Natural killer cell (primary cell): ENCODE measurements around the gene DHX16. TPM values are rescaled to one million over a fixed set of nuclear protein-coding genes. Genes with fewer than 3 reads are reported as not detected.
A peak's percentile ranks its signal among the peaks of the same experiment; 100 is the strongest.

ENCODE experiments used
- ATAC-seq, 3 donors: fragments of 150-1000 bp in 2 of 3; fragments of 200-7000 bp in 1 of 3; cut with Tn5 transposase; 1 replicate in 1 of 3; 2 replicates in 2 of 3; pipeline ENCODE4 v1.10.0; 2021; ENCODE audit warnings: mild to moderate bottlenecking in 2 of 3, moderate library complexity in 2 of 3
- DNase-seq, 2 donors: peaks; one replicate each; pipeline versions ENCODE4 v3.0.0 to v3.0.0-alpha.2; 2013 to 2021; ENCODE audit warnings: mixed read lengths in 1 of 2
- H3K27ac ChIP-seq: one replicate; pipeline ENCODE4 v1.5.1; 2013; ENCODE audit warnings: mild to moderate bottlenecking, low read length
- H3K27me3 ChIP-seq: one replicate; pipeline ENCODE4 v1.6.1; 2013; ENCODE audit warnings: low read length; ENCODE audit not compliant: control insufficient read depth, insufficient read depth
- H3K36me3 ChIP-seq: one replicate; pipeline ENCODE4 v1.6.1; 2013; ENCODE audit warnings: low read length; ENCODE audit not compliant: control insufficient read depth, insufficient read depth
- H3K4me1 ChIP-seq: one replicate; pipeline ENCODE4 v1.6.1; 2013; ENCODE audit warnings: low read length; ENCODE audit not compliant: control insufficient read depth, insufficient read depth
- H3K4me3 ChIP-seq: one replicate; pipeline ENCODE4 v1.5.1; 2013; ENCODE audit warnings: low read length
- H3K9me3 ChIP-seq: one replicate; pipeline ENCODE4 v1.6.1; 2013; ENCODE audit warnings: low read length; ENCODE audit not compliant: control insufficient read depth, insufficient read depth
- H3K27ac Mint-ChIP-seq, 2 donors: one replicate each; pipeline ENCODE4 v1.8.0; 2022; ENCODE audit warnings: mild to moderate bottlenecking in 2 of 2, mixed read lengths in 2 of 2, moderate library complexity in 1 of 2
- H3K27me3 Mint-ChIP-seq, 2 donors: one replicate each; pipeline ENCODE4 v1.8.0; 2022; ENCODE audit warnings: low read depth in 2 of 2, mixed read lengths in 2 of 2
- H3K36me3 Mint-ChIP-seq: one replicate; pipeline ENCODE4 v1.8.0; 2022; ENCODE audit warnings: mixed read lengths
- H3K4me1 Mint-ChIP-seq, 2 donors: one replicate each; pipeline ENCODE4 v1.8.0; 2022; ENCODE audit warnings: mixed read lengths in 2 of 2
- H3K4me3 Mint-ChIP-seq: one replicate; pipeline ENCODE4 v1.8.0; 2022; ENCODE audit warnings: mild to moderate bottlenecking, moderate library complexity, mixed read lengths
- H3K9me3 Mint-ChIP-seq, 2 donors: one replicate each; pipeline ENCODE4 v1.8.0; 2022; ENCODE audit warnings: mixed read lengths in 2 of 2
- WGBS: methylation state at CpG from one replicate; pipeline ENCODE4 v1.1.7; 2013; ENCODE audit warnings: missing lambda C conversion rate; ENCODE audit not compliant: insufficient coverage; 5-methylcytosine and 5-hydroxymethylcytosine counted together
- intact Hi-C: fragments of 100-400 bp; cut with micrococcal nuclease; formaldehyde crosslinking; loops from one replicate; pipeline ENCODE4 v1.14.2; 2022
- total RNA-seq, 4 donors: library from RNA; stranded (reverse); fragments of 120-200 nt in 1 of 4; gene quantifications; one replicate each; pipeline versions ENCODE4 v1.2.3 to v1.2.4, GENCODE V29; 2013 to 2022
- TF ChIP-seq, protein P1 (sequence below): fragments of 200-600 bp; IDR thresholded peaks from one replicate; pipeline ENCODE4 v1.8.0; 2022; ENCODE audit warnings: antibody characterized with exemption

DHX16 gene
- total RNA-seq, 3 donors from 2014 or later (not counting 1 experiment from before 2014, with no cell fraction given) = 27.3 to 35.7 (median 27.7) TPM

DNA sequence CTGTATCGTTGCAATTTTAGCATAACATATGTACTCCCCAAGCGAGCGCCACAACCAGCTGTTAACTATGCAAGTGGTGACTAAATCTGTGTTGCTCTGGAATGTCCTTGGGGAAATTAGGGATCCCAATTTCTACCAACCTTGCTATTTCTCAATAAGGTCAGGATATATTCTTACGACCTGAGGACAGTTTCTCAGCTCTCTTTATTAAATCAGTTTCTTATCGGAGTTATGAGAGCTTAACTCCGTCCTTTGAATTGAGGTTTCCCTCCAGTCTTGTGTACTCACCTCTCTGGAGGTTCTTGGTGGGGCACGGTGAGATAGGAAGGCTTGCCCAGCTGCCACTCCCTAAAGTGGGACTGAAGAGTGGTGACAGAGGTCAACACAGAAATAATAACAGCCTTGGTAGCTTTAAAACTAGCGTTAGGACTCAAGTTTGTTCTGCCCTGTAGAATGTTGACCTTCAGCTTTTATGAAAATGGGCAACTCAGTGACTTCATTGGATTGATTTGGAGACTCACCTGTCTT lies 54.5 kb downstream of the DHX16 start:
- Histone ChIP-seq H3K27ac (peak overlapping the region; percentile 99), H3K9me3 (no peaks in the 10 kb centered on the region), H3K4me1 (peaks cover 23% of the 10 kb centered on the region), H3K36me3 (peaks cover 46% of the 10 kb centered on the region), H3K27me3 (no peaks in the 10 kb centered on the region), H3K4me3 (peak overlapping the region; percentile 69)
- H3K27me3 Mint-ChIP-seq = peaks cover 0 to 5% of the 10 kb centered on the region in 2 donors
- H3K4me3 Mint-ChIP-seq = peak overlapping the region; percentile 100
- intact Hi-C loops = loop anchor here (5.0 to 10.0 kb wide), 4 partner anchors 76 to 736 kb away; partner anchors contain the start of genes FLOT1, HLA-B and IER3
- WGBS = 14% methylated on average over 8 of the region's 8 CpGs
- peaks cover 48 to 57% of the 10 kb centered on the region in 2 donors for H3K4me1 Mint-ChIP-seq
- ATAC-seq (no peak), DNase-seq (no peak)
- no peaks in the 10 kb centered on the region for H3K9me3 Mint-ChIP-seq
- H3K36me3 Mint-ChIP-seq = peaks cover 26% of the 10 kb centered on the region
- peak overlapping the region; percentile 96 to 100 for H3K27ac Mint-ChIP-seq
- TF ChIP-seq, protein P1, sequence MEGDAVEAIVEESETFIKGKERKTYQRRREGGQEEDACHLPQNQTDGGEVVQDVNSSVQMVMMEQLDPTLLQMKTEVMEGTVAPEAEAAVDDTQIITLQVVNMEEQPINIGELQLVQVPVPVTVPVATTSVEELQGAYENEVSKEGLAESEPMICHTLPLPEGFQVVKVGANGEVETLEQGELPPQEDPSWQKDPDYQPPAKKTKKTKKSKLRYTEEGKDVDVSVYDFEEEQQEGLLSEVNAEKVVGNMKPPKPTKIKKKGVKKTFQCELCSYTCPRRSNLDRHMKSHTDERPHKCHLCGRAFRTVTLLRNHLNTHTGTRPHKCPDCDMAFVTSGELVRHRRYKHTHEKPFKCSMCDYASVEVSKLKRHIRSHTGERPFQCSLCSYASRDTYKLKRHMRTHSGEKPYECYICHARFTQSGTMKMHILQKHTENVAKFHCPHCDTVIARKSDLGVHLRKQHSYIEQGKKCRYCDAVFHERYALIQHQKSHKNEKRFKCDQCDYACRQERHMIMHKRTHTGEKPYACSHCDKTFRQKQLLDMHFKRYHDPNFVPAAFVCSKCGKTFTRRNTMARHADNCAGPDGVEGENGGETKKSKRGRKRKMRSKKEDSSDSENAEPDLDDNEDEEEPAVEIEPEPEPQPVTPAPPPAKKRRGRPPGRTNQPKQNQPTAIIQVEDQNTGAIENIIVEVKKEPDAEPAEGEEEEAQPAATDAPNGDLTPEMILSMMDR = no peak

DNA sequence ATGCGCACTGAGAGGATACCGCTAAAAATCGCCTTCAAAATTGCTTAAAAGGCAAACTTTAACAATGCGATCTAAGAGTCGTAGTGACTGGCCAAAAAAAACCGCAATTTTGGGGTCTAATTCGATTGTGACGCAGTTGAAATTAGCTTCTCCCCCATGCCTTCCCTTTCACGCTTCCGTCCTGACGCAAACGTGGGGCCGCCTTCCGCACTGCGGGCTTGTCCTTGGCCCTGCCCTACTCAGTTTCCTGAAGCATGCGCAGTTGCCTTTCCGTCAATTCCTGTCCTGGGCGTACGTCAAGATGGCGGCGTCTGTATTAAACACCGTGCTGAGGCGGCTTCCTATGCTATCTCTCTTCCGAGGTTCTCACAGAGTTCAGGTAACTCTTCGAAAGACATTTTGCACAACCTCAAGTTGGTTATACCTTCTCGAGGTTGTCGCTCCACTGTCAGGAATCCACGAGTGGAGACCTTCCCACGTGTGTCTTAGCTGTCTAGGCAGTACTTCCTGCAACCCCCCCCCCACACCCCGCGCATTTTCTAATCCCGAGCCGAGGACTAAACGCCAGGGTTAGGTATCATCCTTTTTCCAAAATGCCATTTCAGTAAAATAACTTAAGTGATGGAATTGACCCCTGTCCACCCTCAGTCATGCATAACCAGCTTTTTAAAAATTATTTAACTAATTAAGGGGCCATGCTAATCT lies 55.1 kb downstream of the DHX16 start, which contains the start of gene MRPS18B:
Gene MRPS18B, plus strand, starts transcription at position 276 of the 705 bp plus-strand sequence. Its CDS starts 26 bp downstream, at position 302.
- H3K4me1 Mint-ChIP-seq = peaks cover 54 to 61% of the 10 kb centered on the region in 2 donors
- peak within 1 kb of the TSS; percentile 73 for H3K4me3 ChIP-seq
- TF ChIP-seq, protein P1 = no peak
- peak within 1 kb of the TSS; percentile 100 for H3K4me3 Mint-ChIP-seq
- H3K27me3 Mint-ChIP-seq = peaks cover 0 to 5% of the 10 kb centered on the region in 2 donors
- peaks cover 26% of the 10 kb centered on the region for H3K36me3 Mint-ChIP-seq
- DNase-seq (peak; percentile 91 to 100), ATAC-seq (peak; percentile 71 to 89 (median 74))
- no peaks in the 10 kb centered on the region for H3K9me3 Mint-ChIP-seq
- no peaks in the 10 kb centered on the region for H3K9me3 ChIP-seq
- H3K27me3 ChIP-seq = no peaks in the 10 kb centered on the region
- WGBS = 0% methylated on average over 29 of the region's 34 CpGs
- peaks cover 41% of the 10 kb centered on the region for H3K36me3 ChIP-seq
- peak within 1 kb of the TSS; percentile 99 for H3K27ac ChIP-seq
- intact Hi-C loops = loop anchor here (1.0 to 10.0 kb wide), 11 partner anchors 9 to 737 kb away; partner anchors contain the start of genes ABCF1, ATAT1, C6orf136 and DHX16
- H3K4me1 ChIP-seq = peaks cover 23% of the 10 kb centered on the region
- peak within 1 kb of the TSS; percentile 96 to 100 for H3K27ac Mint-ChIP-seq

DNA sequence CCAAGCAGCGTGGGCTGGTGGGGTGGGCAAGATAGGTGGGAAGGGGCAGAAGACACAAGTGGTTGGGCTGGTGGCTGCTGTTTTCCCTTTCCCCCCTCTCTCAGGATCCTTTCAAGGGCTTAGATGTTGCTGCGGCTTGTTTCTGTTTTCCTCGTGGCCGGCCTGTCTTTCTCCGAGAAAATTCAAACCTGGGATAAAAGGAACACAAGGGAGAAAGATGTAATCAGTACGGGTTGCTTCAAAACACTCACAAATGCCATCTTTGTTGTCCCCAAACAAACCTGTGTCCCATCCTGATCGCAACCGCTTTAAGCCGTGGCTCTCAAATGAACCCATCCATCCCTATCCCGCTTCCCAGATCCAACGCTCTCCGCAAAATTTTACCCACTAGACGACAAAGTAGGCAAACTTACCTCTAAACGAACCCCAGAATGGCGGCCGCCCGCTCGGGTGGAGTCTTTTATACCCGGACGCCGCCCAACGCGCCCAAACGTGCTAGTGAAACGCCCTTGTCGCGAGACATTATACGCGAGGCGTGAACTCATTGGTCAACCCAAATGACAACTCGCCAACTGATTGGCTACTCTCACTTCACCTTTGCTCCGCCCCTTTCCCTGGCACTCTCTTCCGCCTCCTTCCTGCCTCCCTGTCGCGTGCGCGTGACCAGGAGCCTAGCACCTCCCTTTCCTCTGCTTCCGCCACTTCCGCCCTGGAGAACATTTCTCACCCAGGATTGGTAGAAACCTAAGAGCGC lies 55.8 kb downstream of the DHX16 start, which contains the start of gene PPP1R10:
Gene PPP1R10, minus strand, starts transcription at position 433 of the 754 bp plus-strand sequence. CDS start 7,299 bp downstream, outside the sequence.
- TF ChIP-seq, protein P1 = no peak

More for the DNA sequence above, 55.8 kb downstream of the DHX16 start, which contains the start of gene PPP1R10:
- H3K4me3 ChIP-seq = peak within 1 kb of the TSS; percentile 73
- peak within 1 kb of the TSS; percentile 99 for H3K27ac ChIP-seq
- peak within 1 kb of the TSS; percentile 96 to 100 for H3K27ac Mint-ChIP-seq
- H3K9me3 ChIP-seq = no peaks in the 10 kb centered on the region
- H3K4me1 Mint-ChIP-seq = peaks cover 57 to 64% of the 10 kb centered on the region in 2 donors
- ATAC-seq = peak; percentile 75 to 91 (median 80)
- H3K36me3 Mint-ChIP-seq = peaks cover 26% of the 10 kb centered on the region
- H3K27me3 ChIP-seq = no peaks in the 10 kb centered on the region
- under 1% methylated on average over 38 of the region's 40 CpGs for WGBS
- H3K9me3 Mint-ChIP-seq = no peaks in the 10 kb centered on the region
- peaks cover 0 to 5% of the 10 kb centered on the region in 2 donors for H3K27me3 Mint-ChIP-seq
- H3K4me1 ChIP-seq = peaks cover 23% of the 10 kb centered on the region
- H3K4me3 Mint-ChIP-seq = peak within 1 kb of the TSS; percentile 100
- DNase-seq = peak; percentile 93 to 100
- H3K36me3 ChIP-seq = peaks cover 36% of the 10 kb centered on the region
- intact Hi-C loops = loop anchor here (1.0 to 10.0 kb wide), 11 partner anchors 9 to 738 kb away; partner anchors contain the start of genes ABCF1, ATAT1, C6orf136 and DHX16
